ENCODE results near the gene KCTD16. TPM values are rescaled to one million over a fixed set of nuclear protein-coding genes. Genes with fewer than 3 reads are reported as not detected.

Gene KCTD16
- polyA plus RNA-seq, 2 of the 4 experiments (the other 2 are of a cell fraction), result 0.10 to 0.32 TPM

GRCh38 chr5:144522698-144523097 lies 352.0 kb downstream of the KCTD16 start:
- H3K4me2 ChIP-seq, result no peak overlapping the region
- ChIA-PET CTCF (no interaction called here), POLR2A (no interaction called here)
- FAIRE-seq (no peak), ATAC-seq (no peak), DNase-seq (ENCODE audit: low read depth in 1 of 2, low spot score in 1 of 2) (no peak)
- 8% methylated on average over 1 of the region's 1 CpG for WGBS (ENCODE audit: missing lambda C conversion rate)
- H3K4me1 ChIP-seq, result no peaks in the 10 kb centered on the region
- H3K27ac ChIP-seq, result no peak overlapping the region
- TF ChIP-seq RNF2 (IDR thresholded peaks at IDR 0.05; ENCODE audit: borderline replicate concordance, low read depth), result no peak
- no peak for TF ChIP-seq CHD4 (IDR thresholded peaks at IDR 0.05; ENCODE audit: borderline replicate concordance)
- no peak for TF ChIP-seq GATA3 (IDR thresholded peaks at IDR 0.05; ENCODE audit: borderline replicate concordance)
- no peak for TF ChIP-seq RCOR1 (IDR thresholded peaks at IDR 0.05; ENCODE audit: low read depth, low read length)
- no peak for TF ChIP-seq HOXB5 (CRISPR knock-in tag; IDR thresholded peaks at IDR 0.05)
- TF ChIP-seq FOSL2 (IDR thresholded peaks at IDR 0.05), result no peak
- no peak for TF ChIP-seq FOSL2 (CRISPR knock-in tag; IDR thresholded peaks at IDR 0.05)
- no peak for TF ChIP-seq NPAS2 (CRISPR knock-in tag; IDR thresholded peaks at IDR 0.05; ENCODE audit: borderline replicate concordance)
- TF ChIP-seq MAFK (IDR thresholded peaks at IDR 0.05; ENCODE audit: partially characterized antibody), result no peak
- TF ChIP-seq KDM1A (IDR thresholded peaks at IDR 0.05; ENCODE audit: low read depth), result no peak
- no peak for TF ChIP-seq BCL3 (IDR thresholded peaks at IDR 0.05)
- no peak for TF ChIP-seq TFCP2L1 (CRISPR knock-in tag; IDR thresholded peaks at IDR 0.05)
- TF ChIP-seq SMC3 (IDR thresholded peaks at IDR 0.05), result no peak
- TF ChIP-seq HOXA7 (CRISPR knock-in tag; IDR thresholded peaks at IDR 0.05), result no peak
- TF ChIP-seq EHMT2 (IDR thresholded peaks at IDR 0.05; ENCODE audit: low read depth), result no peak
- no peak for TF ChIP-seq POLR2A (IDR thresholded peaks at IDR 0.05; ENCODE audit: low read length)
- no peak for TF ChIP-seq MAZ (IDR thresholded peaks at IDR 0.05; ENCODE audit: borderline replicate concordance, low read depth, low read length)
- no peak for TF ChIP-seq E2F6 (IDR thresholded peaks at IDR 0.05; ENCODE audit: borderline replicate concordance, low read depth)
- no peak for TF ChIP-seq USF2 (IDR thresholded peaks at IDR 0.05)
- TF ChIP-seq ESRRA (IDR thresholded peaks at IDR 0.05; ENCODE audit: borderline replicate concordance, low read length), result no peak
- TF ChIP-seq HDAC2 (IDR thresholded peaks at IDR 0.05), result no peak
- H3K9me3 ChIP-seq, result no peaks in the 10 kb centered on the region
- H3K4me3 ChIP-seq, result no peak overlapping the region

GRCh38 chr5:144525000-144525399 lies 354.3 kb downstream of the KCTD16 start:
- ATAC-seq (no peak), FAIRE-seq (no peak), DNase-seq (ENCODE audit: low read depth in 1 of 2, low spot score in 1 of 2) (no peak)
- H3K27ac ChIP-seq, result no peak overlapping the region
- TF ChIP-seq HDAC2 (IDR thresholded peaks at IDR 0.05) (no peak), RAD21 (conservative IDR thresholded peaks at IDR 0.05 in 1 of 2, IDR thresholded peaks at IDR 0.05 in 1 of 2) (no peak), BHLHE40 (IDR thresholded peaks at IDR 0.05; ENCODE audit: low read depth, low read length) (no peak), JUNB (IDR thresholded peaks at IDR 0.05) (no peak), RARB (CRISPR knock-in tag; IDR thresholded peaks at IDR 0.05) (no peak), KDM1A (IDR thresholded peaks at IDR 0.05; ENCODE audit: low read depth) (no peak), POLR2AphosphoS2 (conservative IDR thresholded peaks at IDR 0.05; ENCODE audit: low read length) (no peak), HOXB13 (CRISPR knock-in tag; IDR thresholded peaks at IDR 0.05; ENCODE audit: low read depth) (no peak)
- no peak overlapping the region for H3K4me3 ChIP-seq
- H3K9me3 ChIP-seq, result no peaks in the 10 kb centered on the region
- no peak overlapping the region for H3K4me2 ChIP-seq
- no peaks in the 10 kb centered on the region for H3K4me1 ChIP-seq
- POLR2A ChIA-PET, result no interaction called here
- CTCF ChIA-PET, result no interaction called here
- WGBS (ENCODE audit: missing lambda C conversion rate), result 3% methylated on average over 1 of the region's 1 CpG
